Glutamatergic neuron (in vitro differentiated cells): Measurements from ENCODE around the gene HECTD3. TPM values are rescaled to one million over a fixed set of nuclear protein-coding genes. Genes with fewer than 3 reads are reported as not detected.
A peak's percentile ranks its signal among the peaks of the same experiment; 100 is the strongest.

Source experiments
- DNase-seq: peaks from one replicate; pipeline ENCODE4 v3.0.0; 2022
- H3K27ac Mint-ChIP-seq: one replicate; pipeline ENCODE4 v1.8.0; 2020; ENCODE audit warnings: mild to moderate bottlenecking, mixed read lengths, inconsistent platforms; ENCODE audit not compliant: unreplicated experiment
- H3K27me3 Mint-ChIP-seq: one replicate; pipeline ENCODE4 v1.8.0; 2020; ENCODE audit warnings: mild to moderate bottlenecking, moderate library complexity, mixed read lengths, inconsistent platforms; ENCODE audit not compliant: unreplicated experiment
- H3K36me3 Mint-ChIP-seq: one replicate; pipeline ENCODE4 v1.8.0; 2020; ENCODE audit warnings: mild to moderate bottlenecking, mixed read lengths, inconsistent platforms; ENCODE audit not compliant: unreplicated experiment
- H3K4me1 Mint-ChIP-seq: one replicate; pipeline ENCODE4 v1.8.0; 2020; ENCODE audit warnings: mild to moderate bottlenecking, low read depth, mixed read lengths, inconsistent platforms; ENCODE audit not compliant: unreplicated experiment
- H3K4me3 Mint-ChIP-seq: one replicate; pipeline ENCODE4 v1.8.0; 2020; ENCODE audit warnings: mild to moderate bottlenecking, mixed read lengths, inconsistent platforms; ENCODE audit not compliant: unreplicated experiment
- H3K9me3 Mint-ChIP-seq: one replicate; pipeline ENCODE4 v1.8.0; 2020; ENCODE audit warnings: mild to moderate bottlenecking, moderate library complexity, mixed read lengths, inconsistent platforms; ENCODE audit not compliant: unreplicated experiment
- long read RNA-seq: library from polyadenylated mRNA; unstranded; transcript quantifications from one replicate; pipeline ENCODE4 v2.0.0, GENCODE V29; 2020; ENCODE audit not compliant: unreplicated experiment
- total RNA-seq: library from RNA; stranded (reverse); fragmentation: NEBNext Ultra II Directional; extraction: Animal tissue kit (Norgen Biotek cat#: 25700); gene quantifications from one replicate; pipeline ENCODE4 v1.2.1, GENCODE V29; 2021; ENCODE audit not compliant: unreplicated experiment
- TF ChIP-seq, protein P1 (sequence below): fragments of 200-600 bp; sonication (generic); IDR thresholded peaks from one replicate; pipeline ENCODE4 v1.5.0; 2021; ENCODE audit not compliant: partially characterized antibody, unreplicated experiment

HECTD3 gene
- total RNA-seq, result 137 TPM
- long read RNA-seq, transcript HECTD3-202 (21 exons, 3,610 nt), result major isoform, 8 of 22 reads
- long read RNA-seq, partial matches to known transcripts, result 4 of 22 reads
- long read RNA-seq, other reads (novel, unspliced or antisense), result 8 of 22 reads

DNA sequence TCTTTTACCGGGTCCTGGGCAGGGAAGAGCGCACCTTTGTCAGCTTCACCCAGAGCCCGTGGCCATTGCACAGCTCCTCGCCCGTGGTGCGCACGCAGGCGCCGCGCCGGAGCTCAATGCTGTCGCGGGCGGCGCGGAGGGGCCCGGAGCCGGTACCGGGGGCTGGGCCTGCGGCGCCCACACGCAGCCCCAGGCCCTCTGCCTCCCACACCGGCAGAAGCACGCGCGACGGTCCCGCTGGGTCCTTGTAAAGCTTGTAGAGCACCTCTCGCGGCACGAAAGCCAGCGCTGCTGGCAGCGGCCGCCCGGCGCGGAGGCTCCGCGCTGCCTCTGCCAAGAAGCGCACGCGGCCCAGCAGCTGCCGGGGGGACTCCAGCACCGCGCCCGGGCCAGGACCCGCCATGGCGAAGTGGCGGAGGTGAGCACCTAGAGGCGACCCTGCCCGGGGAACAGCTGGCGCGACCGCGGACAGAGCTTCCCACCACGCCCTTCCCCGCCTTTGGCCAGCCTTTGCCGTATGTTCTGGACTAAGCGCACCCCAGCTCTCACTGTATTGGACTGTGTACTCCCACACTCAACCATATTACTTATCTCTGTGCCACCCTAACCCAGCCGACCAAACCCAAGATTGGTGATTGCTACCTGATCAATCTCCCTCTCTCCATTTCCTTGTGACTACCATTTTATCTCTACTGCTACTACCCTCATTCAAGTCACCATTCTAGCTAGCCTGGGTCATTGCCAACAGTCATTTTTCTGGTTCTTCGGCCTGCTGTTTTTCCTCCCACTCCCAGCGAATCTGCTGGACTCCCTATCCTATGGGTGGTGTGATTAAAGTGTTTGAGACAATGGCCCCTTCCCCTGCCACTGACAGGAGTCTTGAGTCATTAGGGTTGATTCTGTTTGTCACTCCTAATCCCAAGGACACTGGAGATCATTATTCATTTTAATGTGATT lies at the start of gene HECTD3:
TSS of gene HECTD3 (minus strand) at position 470 of the 957 bp plus-strand sequence. CDS start at position 403, 67 bp downstream.
- peaks cover 29% of the 10 kb centered on the region for H3K4me1 Mint-ChIP-seq
- H3K36me3 Mint-ChIP-seq, result no peaks in the 10 kb centered on the region
- TF ChIP-seq, protein P1, sequence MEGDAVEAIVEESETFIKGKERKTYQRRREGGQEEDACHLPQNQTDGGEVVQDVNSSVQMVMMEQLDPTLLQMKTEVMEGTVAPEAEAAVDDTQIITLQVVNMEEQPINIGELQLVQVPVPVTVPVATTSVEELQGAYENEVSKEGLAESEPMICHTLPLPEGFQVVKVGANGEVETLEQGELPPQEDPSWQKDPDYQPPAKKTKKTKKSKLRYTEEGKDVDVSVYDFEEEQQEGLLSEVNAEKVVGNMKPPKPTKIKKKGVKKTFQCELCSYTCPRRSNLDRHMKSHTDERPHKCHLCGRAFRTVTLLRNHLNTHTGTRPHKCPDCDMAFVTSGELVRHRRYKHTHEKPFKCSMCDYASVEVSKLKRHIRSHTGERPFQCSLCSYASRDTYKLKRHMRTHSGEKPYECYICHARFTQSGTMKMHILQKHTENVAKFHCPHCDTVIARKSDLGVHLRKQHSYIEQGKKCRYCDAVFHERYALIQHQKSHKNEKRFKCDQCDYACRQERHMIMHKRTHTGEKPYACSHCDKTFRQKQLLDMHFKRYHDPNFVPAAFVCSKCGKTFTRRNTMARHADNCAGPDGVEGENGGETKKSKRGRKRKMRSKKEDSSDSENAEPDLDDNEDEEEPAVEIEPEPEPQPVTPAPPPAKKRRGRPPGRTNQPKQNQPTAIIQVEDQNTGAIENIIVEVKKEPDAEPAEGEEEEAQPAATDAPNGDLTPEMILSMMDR, result no peak
- H3K27ac Mint-ChIP-seq, result peak within 1 kb of the TSS; percentile 89
- peaks cover 13% of the 10 kb centered on the region for H3K9me3 Mint-ChIP-seq
- peaks cover 12% of the 10 kb centered on the region for H3K27me3 Mint-ChIP-seq
- peak; percentile 83 for DNase-seq
- H3K4me3 Mint-ChIP-seq, result peak within 1 kb of the TSS; percentile 96

DNA sequence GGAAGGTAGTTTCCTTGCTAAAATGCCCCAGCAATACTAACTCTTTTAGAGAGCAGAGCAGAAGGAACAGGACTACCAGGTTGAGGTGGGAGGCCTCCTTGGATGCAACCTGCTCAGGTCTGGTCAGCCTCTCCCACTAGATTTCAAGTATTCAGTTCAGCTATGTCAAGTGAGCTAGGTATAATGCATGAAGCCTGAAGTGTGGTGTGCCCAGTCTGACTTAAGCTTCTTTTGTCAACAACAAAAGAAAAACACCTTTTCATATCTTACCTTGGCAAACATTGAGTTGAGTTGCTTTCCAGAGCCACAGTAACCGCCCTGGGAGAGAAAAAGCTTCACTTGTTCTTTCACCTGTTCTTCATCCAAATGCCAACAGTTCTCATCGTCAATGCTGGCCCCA lies 48.7 kb upstream of the HECTD3 start:
- H3K9me3 Mint-ChIP-seq, result peaks cover 2% of the 10 kb centered on the region
- TF ChIP-seq, protein P1, result no peak
- H3K4me1 Mint-ChIP-seq, result no peaks in the 10 kb centered on the region
- no peak overlapping the region for H3K27ac Mint-ChIP-seq
- no peak overlapping the region for H3K4me3 Mint-ChIP-seq
- H3K36me3 Mint-ChIP-seq, result no peaks in the 10 kb centered on the region
- no peak for DNase-seq
- peaks cover 1% of the 10 kb centered on the region for H3K27me3 Mint-ChIP-seq

DNA sequence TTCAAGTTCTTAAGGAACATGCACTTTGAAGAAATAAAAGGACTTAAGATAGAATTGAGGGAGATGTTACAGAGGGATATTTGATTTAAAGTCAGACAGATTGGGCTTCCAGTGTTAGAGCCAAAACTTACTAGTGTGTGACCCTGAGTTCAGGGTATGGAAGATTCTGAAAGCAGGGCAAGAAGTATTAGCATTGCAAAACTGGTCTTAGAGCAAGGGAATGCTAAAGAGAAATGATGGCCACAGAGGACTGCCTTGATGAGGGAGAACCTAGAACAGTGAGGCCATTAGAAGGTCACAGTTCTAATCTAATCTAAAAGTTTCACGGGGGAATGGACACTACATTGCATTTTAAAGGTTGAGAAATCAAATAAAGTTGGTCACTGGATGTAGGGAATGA lies 46.4 kb upstream of the HECTD3 start:
- Mint-ChIP-seq H3K27me3 (peaks cover 3% of the 10 kb centered on the region), H3K4me3 (no peak overlapping the region), H3K27ac (no peak overlapping the region), H3K36me3 (no peaks in the 10 kb centered on the region), H3K9me3 (no peaks in the 10 kb centered on the region), H3K4me1 (no peaks in the 10 kb centered on the region)
- TF ChIP-seq, protein P1, result no peak
- no peak for DNase-seq

DNA sequence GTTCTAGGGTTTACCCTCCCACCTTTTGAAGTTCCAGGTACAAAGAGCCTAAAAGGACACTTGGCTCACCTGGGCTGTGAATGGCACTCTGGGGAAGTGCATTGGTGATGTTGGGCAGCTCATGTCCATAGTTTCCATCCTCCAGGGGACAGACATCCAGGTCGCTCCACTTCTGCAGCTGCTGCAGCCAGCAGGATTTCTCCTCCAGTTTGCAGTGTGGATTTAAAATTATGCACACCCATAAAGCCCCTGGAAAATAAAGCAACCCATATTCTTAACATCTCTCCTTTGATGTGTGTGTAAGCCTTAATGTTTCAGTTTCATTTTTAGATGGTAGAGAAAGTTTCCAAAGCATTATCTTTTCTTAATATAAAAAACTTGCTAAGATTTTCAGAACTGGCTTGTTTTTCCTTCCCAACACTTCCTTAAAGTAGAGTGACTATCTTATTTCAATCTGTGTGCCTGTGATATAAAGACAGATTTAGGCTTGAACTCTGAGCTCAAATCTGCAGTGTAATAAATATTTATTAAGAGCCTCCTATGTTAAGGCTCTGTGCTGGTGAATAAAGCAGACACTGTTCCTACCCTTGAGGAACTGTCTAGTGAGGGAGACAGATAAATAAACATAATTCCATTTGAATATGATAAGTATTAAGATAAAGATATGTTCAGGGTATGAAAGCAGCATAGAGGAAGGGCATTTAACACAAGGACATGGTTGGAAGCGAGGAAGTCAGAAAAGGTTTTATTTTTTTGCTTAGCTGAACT lies 40.1 kb upstream of the HECTD3 start:
- no peak for DNase-seq
- no peaks in the 10 kb centered on the region for H3K36me3 Mint-ChIP-seq
- no peaks in the 10 kb centered on the region for H3K4me1 Mint-ChIP-seq
- TF ChIP-seq, protein P1, result no peak
- H3K9me3 Mint-ChIP-seq, result no peaks in the 10 kb centered on the region
- H3K27ac Mint-ChIP-seq, result no peak overlapping the region
- H3K4me3 Mint-ChIP-seq, result no peak overlapping the region
- peaks cover 1% of the 10 kb centered on the region for H3K27me3 Mint-ChIP-seq
